Measurements from ENCODE around the gene SLC39A11.

Gene SLC39A11

GRCh38 chr17:73028299-73028755 lies 64.2 kb downstream of the SLC39A11 start:
- TF ChIP-seq CEBPB (IDR thresholded peaks at IDR 0.05) (no peak), CREB1 (IDR thresholded peaks at IDR 0.05; ENCODE audit: low read depth) (no peak), TEAD4 (IDR thresholded peaks at IDR 0.05) (no peak), EP300 (IDR thresholded peaks at IDR 0.05; ENCODE audit: borderline replicate concordance) (no peak)
- TF ChIP-seq, protein P1, sequence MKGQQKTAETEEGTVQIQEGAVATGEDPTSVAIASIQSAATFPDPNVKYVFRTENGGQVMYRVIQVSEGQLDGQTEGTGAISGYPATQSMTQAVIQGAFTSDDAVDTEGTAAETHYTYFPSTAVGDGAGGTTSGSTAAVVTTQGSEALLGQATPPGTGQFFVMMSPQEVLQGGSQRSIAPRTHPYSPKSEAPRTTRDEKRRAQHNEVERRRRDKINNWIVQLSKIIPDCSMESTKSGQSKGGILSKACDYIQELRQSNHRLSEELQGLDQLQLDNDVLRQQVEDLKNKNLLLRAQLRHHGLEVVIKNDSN (IDR thresholded peaks at IDR 0.05): no peak

GRCh38 chr17:73027130-73027741 lies 65.3 kb downstream of the SLC39A11 start:
- TF ChIP-seq TAF1 (IDR thresholded peaks at IDR 0.05; ENCODE audit: low read depth) (no peak), CEBPB (IDR thresholded peaks at IDR 0.05) (no peak), NFIC (IDR thresholded peaks at IDR 0.05) (no peak)

- TF ChIP-seq CREB1 (IDR thresholded peaks at IDR 0.05; ENCODE audit: low read depth): no peak
- no peak for TF ChIP-seq REST (IDR thresholded peaks at IDR 0.05; ENCODE audit: low read depth)
- no peak for TF ChIP-seq CEBPB (IDR thresholded peaks at IDR 0.05)
- TF ChIP-seq YY1 (IDR thresholded peaks at IDR 0.05; ENCODE audit: low read depth): no peak
Measured at GRCh38 chr17:73025041-73025560, 67.4 kb downstream of the SLC39A11 start.

GRCh38 chr17:73023759-73024158 lies 68.7 kb downstream of the SLC39A11 start:
- TF ChIP-seq CREB1 (IDR thresholded peaks at IDR 0.05; ENCODE audit: low read depth) (no peak), YY1 (IDR thresholded peaks at IDR 0.05; ENCODE audit: low read depth) (no peak), RAD21 (IDR thresholded peaks at IDR 0.05; ENCODE audit: low read depth) (no peak), EP300 (IDR thresholded peaks at IDR 0.05; ENCODE audit: borderline replicate concordance) (no peak), TEAD4 (IDR thresholded peaks at IDR 0.05) (no peak), ZBTB7A (IDR thresholded peaks at IDR 0.05; ENCODE audit: low read depth) (no peak), REST (IDR thresholded peaks at IDR 0.05; ENCODE audit: low read depth) (no peak)
- TF ChIP-seq, protein P1 (IDR thresholded peaks at IDR 0.05): no peak

GRCh38 chr17:73022694-73023093 lies 69.8 kb downstream of the SLC39A11 start:
- TF ChIP-seq FOXM1 (IDR thresholded peaks at IDR 0.05; ENCODE audit: borderline replicate concordance, low read depth): no peak
- TF ChIP-seq TCF12 (IDR thresholded peaks at IDR 0.05; ENCODE audit: low read depth): no peak
- no peak for TF ChIP-seq ZBTB7A (IDR thresholded peaks at IDR 0.05; ENCODE audit: low read depth)
- TF ChIP-seq, protein P1 (IDR thresholded peaks at IDR 0.05): no peak
- no peak for TF ChIP-seq TEAD4 (IDR thresholded peaks at IDR 0.05)
- no peak for TF ChIP-seq CEBPB (IDR thresholded peaks at IDR 0.05)
- TF ChIP-seq YY1 (IDR thresholded peaks at IDR 0.05; ENCODE audit: low read depth): no peak
- no peak for TF ChIP-seq NFIC (IDR thresholded peaks at IDR 0.05)
- TF ChIP-seq RAD21 (IDR thresholded peaks at IDR 0.05; ENCODE audit: low read depth): no peak
- no peak for TF ChIP-seq TAF1 (IDR thresholded peaks at IDR 0.05; ENCODE audit: low read depth)
- TF ChIP-seq, protein P2, sequence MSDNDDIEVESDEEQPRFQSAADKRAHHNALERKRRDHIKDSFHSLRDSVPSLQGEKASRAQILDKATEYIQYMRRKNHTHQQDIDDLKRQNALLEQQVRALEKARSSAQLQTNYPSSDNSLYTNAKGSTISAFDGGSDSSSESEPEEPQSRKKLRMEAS (IDR thresholded peaks at IDR 0.05): no peak
- TF ChIP-seq CREB1 (IDR thresholded peaks at IDR 0.05; ENCODE audit: low read depth): no peak
- TF ChIP-seq EP300 (IDR thresholded peaks at IDR 0.05; ENCODE audit: borderline replicate concordance): no peak
- TF ChIP-seq EGR1 (IDR thresholded peaks at IDR 0.05): no peak
- TF ChIP-seq REST (IDR thresholded peaks at IDR 0.05; ENCODE audit: low read depth): no peak
